GM08714 (cell line): Measurements from ENCODE around the gene CPNE9.

Experiments used
- H3K4me3 ChIP-seq: fragments of 200-500 bp; sonication (Bioruptor generic); 2 replicates; pipeline ENCODE4 v1.5.1; 2014; ENCODE audit warnings: mild to moderate bottlenecking, low read length, inconsistent platforms
- ZNF274 ChIP-seq: IDR thresholded peaks from 2 replicates; pipeline ENCODE4 v1.6.1; 2012; ENCODE audit warnings: mild to moderate bottlenecking, low read depth, low read length

The CPNE9 gene

DNA sequence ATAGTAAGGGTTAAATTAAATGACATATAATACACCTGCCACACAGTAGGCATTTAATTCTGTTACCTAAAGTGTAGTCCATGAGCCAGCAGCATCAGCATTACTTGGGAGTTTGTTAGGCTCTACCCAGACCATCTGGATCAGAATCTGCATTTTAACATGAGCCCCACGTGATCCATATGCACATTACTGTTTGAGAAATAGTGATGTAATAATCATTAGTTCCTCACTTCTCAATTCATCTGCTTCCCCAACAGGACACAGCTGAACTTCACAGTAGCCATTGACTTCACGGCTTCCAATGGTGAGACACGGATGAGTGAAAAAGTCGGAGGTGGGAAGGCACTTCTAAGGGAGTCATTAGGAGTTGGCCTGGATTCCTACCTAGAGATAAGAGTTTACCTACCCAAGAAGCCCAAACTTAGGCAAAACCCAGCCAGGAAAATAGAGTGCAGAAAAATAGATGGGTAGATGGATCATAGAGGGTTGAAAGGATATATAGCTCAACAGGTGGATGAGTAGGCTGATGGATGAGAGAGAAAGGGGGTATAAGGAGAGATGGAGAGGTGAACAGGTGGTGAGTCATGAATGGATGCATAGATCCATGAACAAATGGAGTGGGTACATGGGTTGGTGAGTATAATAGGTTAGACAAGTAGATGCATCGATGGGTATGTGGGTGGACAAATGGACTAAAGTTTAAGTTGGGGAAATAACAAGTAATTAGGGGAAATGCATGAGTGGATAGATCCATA, 13.3 kb downstream of the CPNE9 start:
- TF ChIP-seq ZNF274, result no peak
- H3K4me3 ChIP-seq, result no peak overlapping the region

DNA sequence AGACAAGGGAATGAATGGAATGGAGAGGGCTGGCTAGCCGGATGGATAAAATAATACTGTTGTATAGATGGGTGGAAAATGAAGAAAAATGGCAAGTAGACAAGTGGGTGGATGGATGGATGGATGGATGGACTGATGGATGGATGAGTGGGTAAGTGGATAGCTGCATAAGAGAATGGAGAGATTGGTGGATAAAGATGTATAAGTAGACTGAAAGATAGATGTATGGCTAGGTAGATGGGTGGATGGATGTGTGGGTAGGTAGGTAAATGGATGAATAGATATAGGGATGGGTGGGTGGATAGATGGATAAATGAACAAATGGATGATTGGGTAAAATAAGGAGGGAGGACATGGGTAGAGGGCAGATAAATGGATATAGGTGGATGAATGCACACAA, 13.9 kb downstream of the CPNE9 start:
- TF ChIP-seq ZNF274, result no peak
- H3K4me3 ChIP-seq, result no peak overlapping the region

DNA sequence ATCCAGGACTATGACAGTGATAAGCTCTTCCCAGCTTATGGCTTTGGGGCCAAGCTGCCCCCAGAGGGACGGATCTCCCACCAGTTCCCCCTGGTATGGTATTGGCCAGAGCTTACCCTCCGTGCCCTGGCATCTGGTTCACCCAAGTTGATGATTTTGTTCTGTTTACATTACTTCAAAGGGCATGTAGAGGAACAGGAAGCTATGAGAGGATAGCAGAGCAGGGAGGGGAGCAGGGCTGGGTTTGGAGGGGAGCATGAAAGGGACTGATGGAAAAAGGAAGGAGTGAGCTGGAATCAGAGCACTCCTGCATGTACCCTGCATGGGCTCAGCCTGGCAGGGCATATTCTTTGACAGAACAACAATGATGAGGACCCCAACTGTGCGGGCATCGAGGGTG, 14.5 kb downstream of the CPNE9 start:
- no peak overlapping the region for H3K4me3 ChIP-seq
- TF ChIP-seq ZNF274, result no peak

DNA sequence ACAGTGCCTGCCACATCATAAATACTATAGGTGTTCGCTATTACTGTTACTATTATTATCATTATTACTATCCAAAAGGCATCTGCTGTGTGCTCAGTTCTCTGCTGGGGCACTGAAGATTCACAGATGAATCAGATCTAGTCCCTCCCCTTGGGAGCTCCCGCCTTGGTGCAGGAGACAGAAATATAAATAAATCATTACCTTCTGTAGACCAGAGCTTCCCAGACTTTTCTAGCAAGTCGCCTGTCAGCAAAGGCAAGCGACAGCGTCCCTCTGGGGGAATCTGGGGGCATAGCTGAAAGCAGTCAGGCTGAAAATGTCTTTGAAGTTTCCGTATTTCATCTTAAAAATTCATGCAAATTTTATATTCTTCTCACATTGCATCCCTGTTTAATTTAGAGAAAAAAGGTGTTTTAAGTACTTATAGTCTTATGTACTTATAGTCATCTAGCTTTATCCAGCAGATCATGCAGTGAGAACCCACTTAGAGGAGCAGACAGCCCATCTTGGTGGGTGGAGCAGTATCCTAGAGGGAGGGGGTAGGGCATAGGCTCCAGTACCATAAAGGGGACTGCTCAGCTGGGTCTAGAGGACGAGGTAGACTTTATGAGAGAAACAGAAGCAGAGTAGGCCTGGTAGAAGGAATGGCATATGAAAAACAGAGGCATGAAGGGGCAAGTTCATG, 17.5 kb downstream of the CPNE9 start:
- no peak for TF ChIP-seq ZNF274
- H3K4me3 ChIP-seq, result no peak overlapping the region

DNA sequence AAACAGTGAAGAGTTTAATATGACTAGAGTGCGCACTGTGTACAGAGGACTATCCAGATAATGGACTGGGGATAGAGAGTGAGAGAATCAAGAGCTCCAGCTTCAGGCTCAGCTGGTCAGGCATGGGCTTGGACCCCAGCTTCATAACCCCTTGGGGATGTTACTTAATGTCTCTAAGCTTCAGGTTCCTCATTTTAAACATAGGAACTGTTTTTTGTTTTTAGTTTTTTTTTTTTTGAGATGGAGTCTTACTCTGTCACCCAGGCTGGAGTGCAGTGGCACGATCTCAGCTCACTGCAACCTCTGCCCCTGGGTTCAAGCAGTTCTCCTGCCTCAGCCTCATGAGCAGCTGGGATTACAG, 18.0 kb downstream of the CPNE9 start:
- no peak overlapping the region for H3K4me3 ChIP-seq
- TF ChIP-seq ZNF274, result no peak

DNA sequence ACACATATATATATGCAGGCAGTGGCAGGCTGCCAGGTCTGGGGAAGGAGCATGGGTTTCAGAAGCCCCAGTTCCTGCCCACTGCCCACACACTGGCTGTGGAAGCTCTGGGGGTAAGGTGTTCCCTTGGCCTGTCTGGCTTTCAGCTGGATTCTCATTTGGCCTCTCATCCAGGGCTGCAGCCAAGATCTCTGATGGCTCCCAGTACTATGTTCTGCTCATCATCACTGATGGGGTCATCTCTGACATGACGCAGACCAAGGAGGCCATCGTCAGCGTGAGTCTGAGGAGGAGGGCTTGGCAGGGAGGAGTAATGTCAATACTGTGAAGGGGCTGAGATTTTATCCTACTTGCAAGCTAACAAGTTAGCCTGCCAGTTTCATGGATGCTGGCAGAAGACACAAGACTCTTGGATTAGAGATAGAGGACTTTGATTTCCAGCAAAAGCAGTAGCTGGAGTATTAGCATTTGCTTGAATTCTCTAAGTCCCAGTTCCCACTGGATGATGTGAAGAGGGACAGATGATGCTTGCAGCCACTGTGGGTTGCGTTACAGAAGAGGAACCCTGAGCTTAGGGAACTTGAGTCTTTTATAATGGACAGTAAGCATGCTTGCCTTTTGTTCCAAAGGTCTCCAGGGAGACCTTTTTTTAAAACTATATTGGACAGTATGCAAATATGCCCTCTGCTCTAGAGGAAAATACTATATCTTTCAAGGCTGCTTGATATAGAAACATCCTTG, 22.3 kb downstream of the CPNE9 start:
- no peak for TF ChIP-seq ZNF274
- no peak overlapping the region for H3K4me3 ChIP-seq

DNA sequence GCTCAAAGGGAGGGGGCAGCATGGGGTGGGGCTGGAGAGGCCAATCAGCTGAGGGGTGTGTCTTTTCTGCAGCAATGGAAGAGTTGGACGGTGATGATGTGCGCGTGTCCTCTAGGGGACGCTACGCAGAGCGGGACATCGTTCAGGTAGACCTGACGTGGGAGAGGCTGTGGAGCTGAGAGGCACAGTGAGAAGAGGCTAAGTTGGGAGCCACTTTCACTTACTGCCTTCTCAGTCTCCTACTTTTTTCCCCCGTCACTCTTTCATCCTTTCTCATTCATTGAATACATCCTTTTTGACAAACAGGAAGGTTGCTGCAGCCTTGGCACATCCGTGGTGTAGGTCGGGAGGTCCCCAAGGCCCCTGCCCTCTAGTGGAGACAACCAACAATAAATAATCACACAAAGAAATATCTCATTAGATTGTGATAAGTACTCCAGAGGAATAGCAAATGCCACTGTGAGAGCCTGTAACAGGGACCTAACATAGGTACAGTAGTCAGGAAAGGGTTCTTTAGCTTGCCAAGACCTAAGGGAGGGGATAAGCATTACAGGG, 23.5 kb downstream of the CPNE9 start:
- TF ChIP-seq ZNF274, result no peak
- no peak overlapping the region for H3K4me3 ChIP-seq

DNA sequence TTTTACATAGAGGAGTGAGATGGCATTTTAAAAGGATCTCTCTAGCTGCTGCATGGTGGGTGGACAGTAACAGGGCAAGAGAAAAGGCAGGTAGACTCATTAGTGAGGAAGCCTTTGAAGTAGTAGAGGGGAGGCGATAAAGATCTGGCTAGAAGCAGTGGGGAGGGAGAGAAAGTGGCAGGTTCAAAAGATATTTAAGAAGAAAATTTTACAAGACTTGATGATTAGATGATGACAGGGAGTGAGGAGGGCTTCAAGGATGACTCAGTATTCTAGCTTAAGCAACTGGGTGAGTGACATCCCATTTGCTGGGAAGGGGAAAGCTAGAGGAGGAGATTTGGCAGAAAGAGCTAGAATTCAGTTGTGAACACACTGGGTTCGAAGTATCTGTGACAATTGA, 24.1 kb downstream of the CPNE9 start:
- no peak overlapping the region for H3K4me3 ChIP-seq
- TF ChIP-seq ZNF274, result no peak

DNA sequence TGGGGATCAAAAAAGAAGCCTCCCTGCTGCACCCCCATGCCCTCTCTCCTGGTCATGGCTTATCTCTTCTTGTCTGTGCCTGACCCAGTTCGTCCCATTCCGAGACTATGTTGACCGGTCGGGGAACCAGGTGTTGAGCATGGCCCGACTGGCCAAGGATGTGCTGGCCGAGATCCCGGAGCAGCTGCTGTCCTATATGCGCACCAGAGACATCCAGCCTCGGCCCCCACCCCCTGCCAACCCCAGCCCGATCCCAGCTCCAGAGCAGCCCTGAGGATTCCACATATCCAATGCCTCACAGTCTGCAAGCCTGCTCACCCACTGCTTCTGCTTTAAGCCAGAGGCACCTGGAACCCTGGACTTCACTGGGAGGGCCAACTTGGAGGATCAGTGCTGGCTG, 25.8 kb downstream of the CPNE9 start:
- TF ChIP-seq ZNF274, result no peak
- H3K4me3 ChIP-seq, result no peak overlapping the region

DNA sequence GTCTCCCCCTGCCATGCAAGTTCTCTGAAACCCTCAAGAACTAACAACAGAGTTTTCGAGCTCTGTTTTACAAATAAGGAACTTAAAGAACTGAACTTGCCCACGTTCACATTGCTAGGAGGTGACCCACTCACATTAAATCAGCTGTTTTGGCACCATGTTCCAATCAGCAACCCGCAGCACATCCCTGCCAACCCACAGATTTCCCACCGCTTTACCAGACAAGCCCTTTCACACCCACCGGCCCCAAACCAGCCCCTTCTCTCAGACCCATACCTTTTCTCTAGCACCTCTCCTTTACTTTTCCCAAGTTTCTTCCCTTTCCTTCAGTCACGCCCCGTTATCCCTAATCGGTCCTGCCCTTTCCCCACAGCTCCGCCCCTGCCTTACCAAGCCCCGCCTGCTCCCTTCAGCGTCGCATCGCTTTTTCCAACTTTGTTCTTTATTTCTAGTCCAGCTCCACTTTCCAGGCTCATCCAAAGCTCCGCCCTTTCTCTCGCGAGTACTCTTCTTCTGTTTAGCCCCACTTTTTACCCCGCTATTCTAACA, 27.1 kb downstream of the CPNE9 start:
- TF ChIP-seq ZNF274, result no peak

DNA sequence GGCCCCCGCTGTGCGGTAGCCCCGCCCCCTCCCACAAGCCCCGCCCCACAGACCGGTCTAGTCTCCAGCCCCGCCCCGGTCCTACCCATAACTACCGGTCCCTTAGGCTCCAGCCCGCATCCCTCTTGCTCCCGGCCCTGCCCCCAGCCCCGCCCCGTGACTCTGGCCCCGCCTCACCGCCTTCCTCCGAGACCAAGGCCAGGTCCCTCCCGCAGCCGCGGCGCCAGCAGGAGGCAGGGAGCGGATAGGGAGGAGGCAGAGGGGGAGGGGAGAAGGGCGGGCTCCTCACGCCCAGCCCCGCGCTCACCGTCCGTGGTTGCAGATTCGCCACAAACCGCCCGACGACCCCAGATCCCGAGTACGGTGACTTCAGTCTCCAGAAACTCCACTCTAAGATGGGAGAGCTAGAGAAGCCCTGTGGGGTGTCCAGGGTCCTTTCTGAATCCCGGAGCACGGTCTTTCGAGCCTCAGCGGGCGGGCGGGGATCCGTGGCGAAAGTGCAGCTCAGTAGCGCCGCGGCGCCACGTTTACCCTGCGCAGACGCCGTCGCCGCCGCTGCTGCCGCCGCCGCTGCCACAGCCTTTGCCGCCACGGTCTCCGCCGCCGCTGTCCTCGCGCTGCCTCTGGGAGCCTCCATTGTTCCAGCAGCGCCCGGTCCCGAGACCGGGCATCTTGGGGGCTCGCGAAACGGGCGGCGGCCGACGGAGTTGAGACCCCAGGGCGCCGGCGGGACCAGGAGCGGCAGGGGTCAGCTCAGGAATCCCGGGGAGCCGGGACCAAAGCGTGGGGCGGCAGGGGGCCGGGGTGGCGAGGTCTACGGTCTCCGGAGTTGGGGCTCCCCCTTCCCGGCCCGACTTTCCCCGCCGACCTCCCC, 27.8 kb downstream of the CPNE9 start, which contains the start of gene BRPF1:
Gene BRPF1, plus strand, starts transcription at position 530 of the 874 bp plus-strand sequence. CDS start 2,406 bp downstream, outside the sequence.
- H3K4me3 ChIP-seq, result peak within 1 kb of the TSS; percentile 89
- TF ChIP-seq ZNF274, result no peak

More for the DNA sequence above, 27.1 kb downstream of the CPNE9 start:
- peak overlapping the region; percentile 52; the same call in 1 of the 2 replicates for H3K4me3 ChIP-seq

DNA sequence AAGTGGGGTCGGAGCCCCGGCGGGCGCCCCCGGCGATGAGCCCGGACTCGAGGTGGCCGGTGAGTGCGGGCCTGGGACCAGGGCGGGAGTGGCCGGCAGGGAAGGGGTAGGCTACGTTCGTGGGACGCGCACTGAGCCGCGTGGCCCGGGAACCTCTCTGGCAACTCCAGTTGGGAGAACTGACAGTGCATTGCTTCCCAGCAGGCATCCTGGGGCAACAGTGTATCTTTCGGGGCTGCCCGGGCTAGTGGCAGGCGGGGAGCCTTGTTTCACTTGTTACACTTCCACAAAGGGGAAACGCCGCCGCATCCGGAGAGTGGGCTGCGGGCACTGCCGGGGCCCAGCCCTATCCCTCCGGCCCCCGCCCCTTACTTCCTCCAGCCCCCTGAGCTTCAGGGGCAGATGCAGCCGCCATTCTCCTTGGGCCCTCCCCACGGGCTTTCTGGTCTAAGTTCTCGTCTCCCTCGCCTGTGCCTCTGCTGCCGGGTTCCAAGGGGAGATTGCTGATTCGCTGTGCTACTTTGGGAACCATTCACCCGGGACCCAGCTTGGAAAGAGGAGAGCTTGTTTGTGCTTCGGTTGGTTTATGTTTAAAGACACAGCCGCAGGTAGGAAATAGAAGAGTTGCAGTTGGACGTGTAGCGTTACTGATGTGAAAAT, 28.6 kb downstream of the CPNE9 start:
- H3K4me3 ChIP-seq, result peak overlapping the region; percentile 89
- TF ChIP-seq ZNF274, result no peak

DNA sequence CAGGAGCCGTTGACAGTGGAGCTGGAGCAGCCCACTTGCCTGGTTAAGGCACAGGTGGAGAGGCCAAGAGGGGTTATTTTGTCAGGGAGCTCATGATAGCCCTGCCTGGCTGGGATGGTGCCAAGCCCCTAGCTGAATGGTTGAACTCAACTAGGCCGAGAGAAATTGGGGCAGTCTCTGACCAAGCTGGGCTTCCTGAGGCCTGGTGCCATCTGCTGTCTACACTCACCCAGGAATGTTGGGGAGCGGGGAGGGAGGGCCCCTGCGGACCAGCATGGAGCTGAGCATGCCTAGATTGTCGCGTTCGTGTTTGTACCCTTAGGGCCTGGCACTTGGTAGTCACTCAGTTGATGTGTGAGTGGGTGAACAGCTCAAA, 29.1 kb downstream of the CPNE9 start:
- no peak for TF ChIP-seq ZNF274
- peak overlapping the region; percentile 89 for H3K4me3 ChIP-seq

DNA sequence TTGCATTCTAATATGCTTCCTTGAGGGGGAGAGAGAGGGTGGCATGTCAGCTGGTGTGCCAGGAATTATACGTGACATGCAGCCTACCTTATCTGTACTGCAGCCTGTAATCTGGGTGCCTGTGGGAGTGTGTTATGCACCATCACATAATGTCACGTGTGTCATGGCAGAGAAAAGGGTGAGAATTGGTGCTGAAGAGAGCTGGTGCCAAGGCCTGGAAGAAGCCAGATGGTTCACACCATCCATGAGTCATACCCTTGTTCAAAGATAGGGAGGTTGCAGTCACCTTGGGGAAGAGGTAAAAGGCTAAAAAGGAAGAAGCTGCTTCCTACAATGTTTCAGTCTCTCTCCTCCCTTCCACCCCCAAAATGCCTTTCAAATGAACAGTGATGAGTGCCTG, 33.2 kb downstream of the CPNE9 start:
- H3K4me3 ChIP-seq, result no peak overlapping the region
- TF ChIP-seq ZNF274, result no peak
